ENCODE measurements around the gene AUNIP.

Gene AUNIP

GRCh38 chr1:25891606-25892005 lies 32.3 kb upstream of the AUNIP start:
- H3K4me3 ChIP-seq (replicated peaks; ENCODE audit: insufficient read depth, low read length): no peak overlapping the region
- no peaks in the 10 kb centered on the region for H3K27me3 ChIP-seq (ENCODE audit: insufficient read depth, poor library complexity, severe bottlenecking)
- no peak overlapping the region for H3K27ac ChIP-seq (replicated peaks)
- no peak for DNase-seq (ENCODE audit: low read depth in 1 of 2, low spot score in 1 of 2)
- TF ChIP-seq POLR2AphosphoS5 (IDR thresholded peaks at IDR 0.05; ENCODE audit: low read depth) (no peak), REST (IDR thresholded peaks at IDR 0.05; ENCODE audit: insufficient replicate concordance, low read depth) (no peak), CTCF (IDR thresholded peaks at IDR 0.05; ENCODE audit: insufficient read depth, low read length) (no peak)

GRCh38 chr1:25890239-25891034 lies 31.2 kb upstream of the AUNIP start:
- no peak for TF ChIP-seq GABPA (IDR thresholded peaks at IDR 0.05; ENCODE audit: low read depth)
- TF ChIP-seq SPI1 (IDR thresholded peaks at IDR 0.05; ENCODE audit: borderline replicate concordance, low read depth): no peak
- no peak overlapping the region for H3K4me3 ChIP-seq (replicated peaks; ENCODE audit: insufficient read depth, low read length)
- no peaks in the 10 kb centered on the region for H3K27me3 ChIP-seq (ENCODE audit: insufficient read depth, poor library complexity, severe bottlenecking)
- H3K27ac ChIP-seq (replicated peaks): no peak overlapping the region
- no peak for DNase-seq (ENCODE audit: low read depth in 1 of 2, low spot score in 1 of 2)

- TF ChIP-seq SPI1 (IDR thresholded peaks at IDR 0.05; ENCODE audit: borderline replicate concordance, low read depth) (no peak), GABPA (IDR thresholded peaks at IDR 0.05; ENCODE audit: low read depth) (no peak), REST (IDR thresholded peaks at IDR 0.05; ENCODE audit: insufficient replicate concordance, low read depth) (no peak), POLR2AphosphoS5 (IDR thresholded peaks at IDR 0.05; ENCODE audit: low read depth) (no peak), CTCF (IDR thresholded peaks at IDR 0.05; ENCODE audit: insufficient read depth, low read length) (no peak)
- DNase-seq (ENCODE audit: low read depth in 1 of 2, low spot score in 1 of 2): no peak
- Histone ChIP-seq H3K27me3 (ENCODE audit: insufficient read depth, poor library complexity, severe bottlenecking) (no peaks in the 10 kb centered on the region), H3K4me3 (replicated peaks; ENCODE audit: insufficient read depth, low read length) (no peak overlapping the region), H3K27ac (replicated peaks) (no peak overlapping the region)
Observed at GRCh38 chr1:25889470-25889869, 30.2 kb upstream of the AUNIP start.

- TF ChIP-seq POLR2AphosphoS5 (IDR thresholded peaks at IDR 0.05; ENCODE audit: low read depth): no peak
- no peak for TF ChIP-seq GABPA (IDR thresholded peaks at IDR 0.05; ENCODE audit: low read depth)
- no peak for TF ChIP-seq REST (IDR thresholded peaks at IDR 0.05; ENCODE audit: insufficient replicate concordance, low read depth)
- no peak for TF ChIP-seq SPI1 (IDR thresholded peaks at IDR 0.05; ENCODE audit: borderline replicate concordance, low read depth)
- TF ChIP-seq CTCF (IDR thresholded peaks at IDR 0.05; ENCODE audit: insufficient read depth, low read length): no peak
- H3K27ac ChIP-seq (replicated peaks): no peak overlapping the region
- H3K27me3 ChIP-seq (ENCODE audit: insufficient read depth, poor library complexity, severe bottlenecking): no peaks in the 10 kb centered on the region
Observed at GRCh38 chr1:25888426-25888987, 29.2 kb upstream of the AUNIP start.

More at GRCh38 chr1:25888426-25888987, 29.2 kb upstream of the AUNIP start:
- no peak for DNase-seq (ENCODE audit: low read depth in 1 of 2, low spot score in 1 of 2)
- no peak overlapping the region for H3K4me3 ChIP-seq (replicated peaks; ENCODE audit: insufficient read depth, low read length)
